Gastrocnemius medialis (tissue), 4 donors: Measurements from ENCODE around the gene GEMIN2.

Source experiments
- POLR2A ChIP-seq, 2 donors: fragments of 450-650 bp; IDR thresholded peaks; one replicate each; pipeline ENCODE4 v1.6.1; 2017; ENCODE audit warnings: antibody characterized with exemption in 2 of 2, mild to moderate bottlenecking in 2 of 2, moderate library complexity in 2 of 2
- TF ChIP-seq, protein P1 (sequence below), 5 experiments: fragments of 450-650 bp in 3 of 5; fragments of 200-600 bp in 2 of 5; sonication (generic) in 2 of 5; IDR thresholded peaks in 4 of 5; conservative IDR thresholded peaks in 1 of 5; 1 replicate in 4 of 5; 2 replicates in 1 of 5; pipeline ENCODE4 v1.5.1; 2016 to 2019; ENCODE audit warnings: antibody characterized with exemption in 5 of 5, mild to moderate bottlenecking in 3 of 5, moderate library complexity in 3 of 5

DNA sequence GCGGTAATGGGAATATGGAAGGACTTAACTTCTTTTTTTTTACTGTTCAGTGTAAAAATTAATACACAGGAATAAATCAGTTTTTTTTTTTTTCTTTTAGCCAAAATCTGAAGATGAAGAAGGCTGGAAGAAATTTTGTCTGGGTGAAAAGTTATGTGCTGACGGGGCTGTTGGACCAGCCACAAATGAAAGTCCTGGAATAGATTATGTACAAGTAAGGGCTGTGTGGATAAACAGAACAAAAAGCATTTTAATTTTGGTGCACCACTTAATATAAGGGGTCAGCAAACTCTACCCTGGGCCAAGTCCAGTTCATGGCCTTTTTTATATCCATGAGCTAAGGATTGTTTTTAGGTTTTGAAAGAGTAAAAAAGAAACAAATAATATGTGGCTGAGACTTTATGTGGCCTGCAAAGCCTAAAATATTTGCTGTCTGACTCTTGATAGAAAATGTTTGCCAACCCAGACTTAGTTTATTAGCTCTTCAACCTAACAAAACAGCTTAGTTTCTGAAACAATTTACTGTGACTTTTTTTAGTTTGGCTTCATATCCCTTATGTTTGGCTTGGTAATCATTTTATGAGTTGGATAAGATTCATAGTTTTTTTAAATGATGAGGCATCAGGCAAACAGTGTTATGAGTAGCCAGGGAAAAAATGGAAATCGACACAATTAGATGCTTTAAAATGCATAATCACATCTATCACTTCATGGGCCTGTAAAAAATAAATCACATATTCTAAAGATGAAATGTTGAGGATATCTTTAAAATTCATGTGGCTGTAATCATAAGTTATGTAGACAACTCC, 8.4 kb downstream of the GEMIN2 start:
- TF ChIP-seq, protein P1, sequence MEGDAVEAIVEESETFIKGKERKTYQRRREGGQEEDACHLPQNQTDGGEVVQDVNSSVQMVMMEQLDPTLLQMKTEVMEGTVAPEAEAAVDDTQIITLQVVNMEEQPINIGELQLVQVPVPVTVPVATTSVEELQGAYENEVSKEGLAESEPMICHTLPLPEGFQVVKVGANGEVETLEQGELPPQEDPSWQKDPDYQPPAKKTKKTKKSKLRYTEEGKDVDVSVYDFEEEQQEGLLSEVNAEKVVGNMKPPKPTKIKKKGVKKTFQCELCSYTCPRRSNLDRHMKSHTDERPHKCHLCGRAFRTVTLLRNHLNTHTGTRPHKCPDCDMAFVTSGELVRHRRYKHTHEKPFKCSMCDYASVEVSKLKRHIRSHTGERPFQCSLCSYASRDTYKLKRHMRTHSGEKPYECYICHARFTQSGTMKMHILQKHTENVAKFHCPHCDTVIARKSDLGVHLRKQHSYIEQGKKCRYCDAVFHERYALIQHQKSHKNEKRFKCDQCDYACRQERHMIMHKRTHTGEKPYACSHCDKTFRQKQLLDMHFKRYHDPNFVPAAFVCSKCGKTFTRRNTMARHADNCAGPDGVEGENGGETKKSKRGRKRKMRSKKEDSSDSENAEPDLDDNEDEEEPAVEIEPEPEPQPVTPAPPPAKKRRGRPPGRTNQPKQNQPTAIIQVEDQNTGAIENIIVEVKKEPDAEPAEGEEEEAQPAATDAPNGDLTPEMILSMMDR (IDR thresholded peaks at IDR 0.05 in 4 of 5, conservative IDR thresholded peaks at IDR 0.05 in 1 of 5), result no peak
- no peak for TF ChIP-seq POLR2A (IDR thresholded peaks at IDR 0.05)
